B cell (primary cell): ENCODE data around the gene ADARB2. TPM values are rescaled to one million over a fixed set of nuclear protein-coding genes. Genes with fewer than 3 reads are reported as not detected.

Experiments
- ATAC-seq: fragments of 200-7000 bp; cut with Tn5 transposase; one replicate; pipeline ENCODE4 v1.10.0; 2021; ENCODE audit warnings: low read depth, mild to moderate bottlenecking, moderate number of reproducible peaks, moderate library complexity
- CTCF ChIA-PET: fragments of 350-600 bp; sonication (Branson Sonifier 250); formaldehyde crosslinking; loops from one replicate; lab custom pipeline; 2021; ENCODE audit warnings: antibody characterized with exemption, inconsistent platforms; lab: Charles Lee
- POLR2A ChIA-PET: fragments of 350-600 bp; sonication (Branson Sonifier 250); formaldehyde crosslinking; loops from one replicate; lab custom pipeline; 2021; ENCODE audit warnings: antibody characterized with exemption; lab: Charles Lee
- DNase-seq: peaks from one replicate; pipeline ENCODE4 v3.0.0; 2013
- H2AFZ ChIP-seq: 2 replicates; pipeline ENCODE4 v1.6.1; 2012; ENCODE audit warnings: mild to moderate bottlenecking, low read depth, low read length; ENCODE audit not compliant: insufficient read depth, poor library complexity, severe bottlenecking
- H3K27ac ChIP-seq, 2 donors: 1 replicate in 1 of 2; 2 replicates in 1 of 2; pipeline ENCODE4 v1.5.1; 2012 to 2013; ENCODE audit warnings: low read length in 2 of 2, mild to moderate bottlenecking in 2 of 2, moderate library complexity in 1 of 2
- H3K27me3 ChIP-seq, 4 experiments: fragments of 200-600 bp in 1 of 4; sonication (generic) in 1 of 4; replicated peaks in 1 of 4; 1 replicate in 2 of 4; 2 replicates in 2 of 4; pipeline versions ENCODE4 v1.6.1 to v1.7.0; 2013 to 2016; ENCODE audit warnings: low read length in 3 of 4, mild to moderate bottlenecking in 2 of 4, mixed read lengths in 1 of 4, moderate library complexity in 1 of 4; ENCODE audit not compliant: insufficient read depth in 4 of 4, control insufficient read depth in 3 of 4; ENCODE audit errors: control extremely low read depth in 1 of 4
- H3K36me3 ChIP-seq, 2 experiments: replicated peaks in 1 of 2; 1 replicate in 1 of 2; 2 replicates in 1 of 2; pipeline versions ENCODE4 v1.6.1 to v1.7.1; 2013; ENCODE audit warnings: low read length in 1 of 2; ENCODE audit not compliant: insufficient read depth in 2 of 2, control insufficient read depth in 1 of 2; ENCODE audit errors: control extremely low read depth in 1 of 2, extremely low read depth in 1 of 2
- H3K4me1 ChIP-seq, 2 donors: fragments of 200-600 bp in 1 of 2; sonication (generic) in 1 of 2; 1 replicate in 1 of 2; 2 replicates in 1 of 2; pipeline versions ENCODE4 v1.5.1 to v1.6.1; 2013 to 2017; ENCODE audit warnings: low read length in 2 of 2; ENCODE audit not compliant: control insufficient read depth in 2 of 2, insufficient read depth in 2 of 2
- H3K4me2 ChIP-seq: replicated peaks from 2 replicates; pipeline ENCODE3; 2012; ENCODE audit warnings: mild to moderate bottlenecking, low read depth, low read length; ENCODE audit not compliant: poor library complexity, severe bottlenecking
- H3K4me3 ChIP-seq, 5 experiments: fragments of 200-600 bp in 1 of 5; sonication (generic) in 1 of 5; 1 replicate in 3 of 5; 2 replicates in 2 of 5; pipeline versions ENCODE4 v1.5.1 to v1.7.0; 2011 to 2016; ENCODE audit warnings: low read length in 4 of 5, mild to moderate bottlenecking in 4 of 5, low read depth in 2 of 5, control low read depth in 1 of 5, moderate library complexity in 1 of 5; ENCODE audit not compliant: insufficient read depth in 1 of 5; ENCODE audit errors: control extremely low read depth in 1 of 5, extremely low read depth in 1 of 5
- H3K79me2 ChIP-seq: fragments of 200-600 bp; sonication (generic); one replicate; pipeline ENCODE4 v1.6.0; 2016; ENCODE audit warnings: low read length; ENCODE audit not compliant: control insufficient read depth, insufficient read depth
- H3K9ac ChIP-seq: fragments of 200-600 bp; sonication (generic); 2 replicates; pipeline ENCODE4 v1.6.1; 2017; ENCODE audit warnings: mild to moderate bottlenecking, low read length, moderate library complexity
- H3K9me3 ChIP-seq, 3 donors: one replicate each; pipeline versions ENCODE4 v1.6.1 to v1.7.1; 2013; ENCODE audit warnings: low read length in 2 of 3; ENCODE audit not compliant: control insufficient read depth in 2 of 3, insufficient read depth in 1 of 3; ENCODE audit errors: control extremely low read depth in 1 of 3
- H4K20me1 ChIP-seq: 2 replicates; pipeline ENCODE4 v1.6.0; 2012; ENCODE audit warnings: mild to moderate bottlenecking, low read length; ENCODE audit not compliant: insufficient read depth, control insufficient read depth, poor library complexity, severe bottlenecking
- H3K27ac Mint-ChIP-seq: one replicate; pipeline ENCODE4 v1.8.0; 2021; ENCODE audit warnings: mixed read lengths
- H3K27me3 Mint-ChIP-seq: one replicate; pipeline ENCODE4 v1.8.0; 2021; ENCODE audit warnings: mixed read lengths
- H3K4me1 Mint-ChIP-seq: one replicate; pipeline ENCODE4 v1.8.0; 2021; ENCODE audit warnings: mixed read lengths
- H3K4me3 Mint-ChIP-seq: one replicate; pipeline ENCODE4 v1.8.0; 2021; ENCODE audit warnings: mixed read lengths
- H3K9me3 Mint-ChIP-seq: one replicate; pipeline ENCODE4 v1.8.0; 2022; ENCODE audit warnings: mixed read lengths; ENCODE audit not compliant: insufficient read depth
- CTCF ChIP-seq: fragments of 200-600 bp; IDR thresholded peaks from one replicate; pipeline ENCODE4 v1.8.0; 2022; ENCODE audit warnings: antibody characterized with exemption, mild to moderate bottlenecking
- EZH2 ChIP-seq: IDR thresholded peaks from 2 replicates; pipeline ENCODE4 v1.6.1; 2012; ENCODE audit warnings: borderline replicate concordance, low read depth, mild to moderate bottlenecking, moderate library complexity, low read length; ENCODE audit not compliant: insufficient read depth, poor library complexity, severe bottlenecking
- WGBS: methylation state at CpG from one replicate; pipeline ENCODE4 v1.1.5; 2013; ENCODE audit warnings: missing lambda C conversion rate; ENCODE audit not compliant: insufficient coverage; 5-methylcytosine and 5-hydroxymethylcytosine counted together
- intact Hi-C: fragments of 100-400 bp; cut with micrococcal nuclease; formaldehyde crosslinking; loops from one replicate; pipeline ENCODE4 v1.10.0; 2022
- polyA plus RNA-seq: library from polyadenylated mRNA; depleted of rRNA; stranded (reverse); fragments of >200 nt; gene quantifications from 2 replicates; pipeline ENCODE4 v1.2.3, GENCODE V29; 2012
- total RNA-seq, 2 donors: library from RNA; stranded (reverse); fragments of 120-200 nt in 1 of 2; gene quantifications; 1 replicate in 1 of 2; 2 replicates in 1 of 2; pipeline versions ENCODE4 v1.2.3 to v1.2.4, GENCODE V29; 2013 to 2022

Gene ADARB2
- total and polyA plus RNA-seq, 2 donors (not counting 1 experiment from before 2014, with no cell fraction given): 0.13 to 0.96 TPM

DNA sequence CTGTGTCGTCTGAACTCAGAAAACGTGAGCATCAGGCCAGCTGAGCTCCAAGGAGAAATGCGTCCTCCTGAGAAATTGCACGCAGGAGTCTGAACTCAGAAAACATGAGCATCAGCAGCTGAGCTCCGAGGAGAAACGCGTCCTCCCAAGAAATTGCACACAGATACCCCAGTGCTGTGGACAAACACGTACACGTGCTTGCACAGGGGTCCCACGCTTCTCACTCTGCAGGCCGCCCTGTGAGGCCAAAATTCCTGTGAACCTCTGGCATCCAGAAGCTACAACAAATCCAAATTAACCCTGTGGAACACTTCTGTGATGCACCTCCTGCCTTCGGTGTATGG lies 547.3 kb downstream of the ADARB2 start:
- WGBS: 95% methylated on average over 10 of the region's 12 CpGs
- Histone ChIP-seq H3K79me2 (no peaks in the 10 kb centered on the region), H3K4me1 (no peaks in the 10 kb centered on the region), H3K27ac (no peak overlapping the region), H3K4me3 (no peak overlapping the region), H3K9ac (no peak overlapping the region), H3K9me3 (peaks cover 0 to 2% (median 0%) of the 10 kb centered on the region in 3 donors), H3K36me3 (no peaks in the 10 kb centered on the region), H3K4me2 (no peak overlapping the region), H4K20me1 (no peaks in the 10 kb centered on the region), H2AFZ (no peak overlapping the region), H3K27me3 (no peaks in the 10 kb centered on the region)
- Mint-ChIP-seq H3K27ac (no peak overlapping the region), H3K4me1 (no peaks in the 10 kb centered on the region), H3K4me3 (no peak overlapping the region), H3K9me3 (no peaks in the 10 kb centered on the region), H3K27me3 (peaks cover 6% of the 10 kb centered on the region)
- TF ChIP-seq CTCF (no peak), EZH2 (no peak)
- ChIA-PET POLR2A (no interaction called here), CTCF (no interaction called here)
- intact Hi-C loops: no loop called here
- DNase-seq: no peak
- ATAC-seq: no peak

GRCh38 chr10:1189166-1190051 lies 547.9 kb downstream of the ADARB2 start:
- Mint-ChIP-seq H3K27me3 (peaks cover 6% of the 10 kb centered on the region), H3K9me3 (no peaks in the 10 kb centered on the region), H3K4me3 (no peak overlapping the region), H3K4me1 (no peaks in the 10 kb centered on the region), H3K27ac (no peak overlapping the region)
- no peak overlapping the region for H3K4me2 ChIP-seq
- H2AFZ ChIP-seq: no peak overlapping the region
- H4K20me1 ChIP-seq: no peaks in the 10 kb centered on the region
- H3K36me3 ChIP-seq: no peaks in the 10 kb centered on the region
- no peak overlapping the region for H3K27ac ChIP-seq
- ChIA-PET POLR2A (no interaction called here), CTCF (no interaction called here)
- H3K27me3 ChIP-seq: no peaks in the 10 kb centered on the region
- intact Hi-C loops: no loop called here
- no peak for ATAC-seq
- no peaks in the 10 kb centered on the region for H3K4me1 ChIP-seq
- no peak overlapping the region for H3K4me3 ChIP-seq
- peaks cover 0 to 7% (median 0%) of the 10 kb centered on the region in 3 donors for H3K9me3 ChIP-seq
- TF ChIP-seq EZH2 (no peak), CTCF (no peak)
- H3K9ac ChIP-seq: no peak overlapping the region
- no peaks in the 10 kb centered on the region for H3K79me2 ChIP-seq
- no peak for DNase-seq
- 92% methylated on average over 16 of the region's 26 CpGs for WGBS
